Stimulated activated naive CD8-positive, alpha-beta T cell treated with anti-CD3 and anti-CD28 coated beads, Interleukin-15, amount 100 ng/mL, for 72 hours (primary cell): ENCODE results near the gene NR2F2.

ENCODE experiments used
- ATAC-seq: fragments of 150-1000 bp; cut with Tn5 transposase; 2 replicates; pipeline ENCODE4 v1.10.0; 2021; ENCODE audit warnings: mild to moderate bottlenecking, moderate library complexity
- DNase-seq, 2 donors: peaks; one replicate each; pipeline ENCODE4 v3.0.0; 2021 to 2022
- H3K27ac Mint-ChIP-seq, 2 donors: one replicate each; pipeline ENCODE4 v1.8.0; 2022; ENCODE audit warnings: mild to moderate bottlenecking in 2 of 2, mixed read lengths in 2 of 2, moderate library complexity in 2 of 2
- H3K27me3 Mint-ChIP-seq: one replicate; pipeline ENCODE4 v1.8.0; 2022; ENCODE audit warnings: mixed read lengths
- H3K4me1 Mint-ChIP-seq: one replicate; pipeline ENCODE4 v1.8.0; 2022; ENCODE audit warnings: mild to moderate bottlenecking, mixed read lengths
- H3K4me3 Mint-ChIP-seq, 2 donors: one replicate each; pipeline ENCODE4 v1.8.0; 2022; ENCODE audit warnings: mild to moderate bottlenecking in 2 of 2, mixed read lengths in 2 of 2, moderate library complexity in 1 of 2
- H3K9me3 Mint-ChIP-seq, 2 donors: one replicate each; pipeline ENCODE4 v1.8.0; 2022; ENCODE audit warnings: mixed read lengths in 2 of 2

Gene NR2F2

DNA sequence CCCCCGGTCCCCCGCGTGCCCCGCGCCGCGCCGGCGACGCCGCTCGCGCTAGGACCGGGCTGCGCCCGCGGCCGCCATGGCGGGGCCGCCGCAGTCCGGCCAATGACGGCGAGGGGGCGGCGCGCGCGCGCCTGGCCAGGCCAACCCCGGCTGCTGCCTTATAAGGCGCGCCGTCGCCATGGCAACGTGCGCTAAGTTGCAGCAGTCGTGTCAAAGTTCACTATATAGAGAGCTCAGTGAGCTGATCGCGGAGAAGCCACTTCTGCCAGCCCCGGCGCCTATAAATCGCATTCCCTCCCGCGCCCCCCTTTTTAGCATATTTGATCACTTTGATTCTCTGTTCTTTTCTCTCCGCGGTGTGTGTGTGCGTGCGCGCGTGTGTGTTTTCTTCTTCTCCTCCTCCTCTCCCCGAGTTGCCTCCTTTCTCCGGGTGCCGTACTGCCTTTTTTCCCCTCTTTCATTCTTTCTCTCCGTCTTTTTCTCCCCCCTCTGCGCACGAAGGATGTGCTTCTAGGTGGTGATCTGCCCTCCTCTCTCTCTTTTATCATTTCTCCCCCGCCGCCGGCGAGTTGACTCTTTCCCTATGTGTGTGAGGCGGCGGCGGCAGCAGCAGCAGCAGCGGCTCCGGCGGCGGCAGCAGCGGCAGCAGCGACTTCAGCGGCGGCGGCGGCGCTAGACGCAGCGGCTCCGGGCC, at the start of gene NR2F2:
TSS of gene NR2F2 (plus strand) at position 251 of the 694 bp plus-strand sequence. CDS start 1,406 bp downstream, outside the sequence.
- ATAC-seq = peak; percentile 91
- H3K4me3 Mint-ChIP-seq = peak within 1 kb of the TSS; percentile 90 to 92
- H3K4me1 Mint-ChIP-seq = peaks cover 46% of the 10 kb centered on the region
- DNase-seq = peak; percentile 48 to 60
- H3K9me3 Mint-ChIP-seq = no peaks in the 10 kb centered on the region
- peaks cover 99% of the 10 kb centered on the region for H3K27me3 Mint-ChIP-seq
- peak within 1 kb of the TSS in 1 of 2 donors; percentile 64 for H3K27ac Mint-ChIP-seq

DNA sequence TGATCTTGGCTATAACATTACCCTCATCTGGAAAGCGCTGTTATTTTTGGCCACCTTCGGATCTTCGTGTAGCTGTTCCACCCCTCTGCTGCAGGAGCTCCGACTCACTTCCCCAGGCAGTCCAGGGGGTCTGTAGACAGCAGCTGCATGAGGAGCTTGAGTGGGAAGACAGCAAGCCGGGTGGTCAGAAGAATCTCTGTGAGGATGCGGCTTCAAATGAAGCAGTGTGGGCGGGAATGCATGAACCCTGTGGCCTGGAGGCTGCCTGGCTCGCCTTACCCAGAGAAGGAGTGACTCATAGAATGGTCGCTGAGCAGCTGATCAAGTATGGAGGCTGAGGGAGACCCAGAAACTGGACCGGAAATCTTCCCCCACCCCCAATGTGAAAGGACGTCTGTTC, 45.2 kb upstream of the NR2F2 start:
- no peak for DNase-seq
- Mint-ChIP-seq H3K4me1 (no peaks in the 10 kb centered on the region), H3K4me3 (no peak overlapping the region), H3K9me3 (peaks cover 5 to 19% of the 10 kb centered on the region in 2 donors), H3K27me3 (peaks cover 14% of the 10 kb centered on the region), H3K27ac (no peak overlapping the region)
- no peak for ATAC-seq

DNA sequence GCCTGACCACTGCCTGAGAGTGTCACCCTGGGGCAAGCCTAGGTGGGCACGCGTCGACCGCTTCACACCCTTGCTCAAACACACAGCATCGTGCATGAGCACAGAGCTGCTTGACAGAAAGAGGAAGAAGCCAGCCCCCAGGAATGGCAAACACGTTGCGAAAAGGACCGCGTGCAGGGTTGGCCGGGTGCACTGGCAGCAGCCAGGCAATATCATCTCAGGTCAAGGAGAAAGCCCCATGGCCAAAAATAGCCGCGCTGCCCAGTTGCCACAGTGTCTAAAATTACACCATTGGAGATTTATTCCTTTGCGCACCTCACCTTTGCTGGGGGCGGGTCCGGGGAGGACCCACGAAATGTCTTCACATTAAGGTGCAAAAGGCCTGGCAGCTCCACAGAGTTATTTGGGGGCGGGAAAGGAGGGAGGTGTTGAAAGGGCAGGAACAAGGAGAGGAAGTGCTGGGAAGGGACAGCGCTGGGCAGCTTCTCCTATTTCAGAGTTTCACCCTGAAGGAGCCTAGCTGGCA, 44.7 kb upstream of the NR2F2 start:
- Mint-ChIP-seq H3K27ac (no peak overlapping the region), H3K4me3 (no peak overlapping the region), H3K4me1 (no peaks in the 10 kb centered on the region), H3K9me3 (peaks cover 5 to 19% of the 10 kb centered on the region in 2 donors), H3K27me3 (peaks cover 19% of the 10 kb centered on the region)
- ATAC-seq = no peak
- no peak for DNase-seq

DNA sequence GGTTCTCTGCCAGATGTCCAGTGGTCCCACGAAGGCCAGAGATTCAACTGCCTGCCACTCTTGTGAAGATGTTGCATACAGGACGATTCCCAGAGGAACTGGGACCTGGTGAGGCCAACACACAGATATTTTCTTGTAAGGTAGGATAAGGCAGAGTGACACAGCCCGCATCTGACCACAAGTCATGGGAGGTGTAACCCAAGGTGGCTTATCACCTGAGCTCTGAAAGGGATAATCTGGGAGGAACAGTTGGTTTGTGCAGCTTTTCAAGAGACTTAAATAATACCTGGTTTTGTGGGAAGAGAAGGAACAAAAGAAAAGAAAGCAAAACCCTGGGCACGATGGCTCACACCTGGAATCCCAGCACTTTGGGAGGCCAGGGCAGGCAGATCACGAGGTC, 39.8 kb upstream of the NR2F2 start:
- H3K9me3 Mint-ChIP-seq = no peaks in the 10 kb centered on the region
- peaks cover 16% of the 10 kb centered on the region for H3K27me3 Mint-ChIP-seq
- no peak overlapping the region for H3K4me3 Mint-ChIP-seq
- ATAC-seq (no peak), DNase-seq (no peak)
- no peak overlapping the region for H3K27ac Mint-ChIP-seq
- no peaks in the 10 kb centered on the region for H3K4me1 Mint-ChIP-seq

DNA sequence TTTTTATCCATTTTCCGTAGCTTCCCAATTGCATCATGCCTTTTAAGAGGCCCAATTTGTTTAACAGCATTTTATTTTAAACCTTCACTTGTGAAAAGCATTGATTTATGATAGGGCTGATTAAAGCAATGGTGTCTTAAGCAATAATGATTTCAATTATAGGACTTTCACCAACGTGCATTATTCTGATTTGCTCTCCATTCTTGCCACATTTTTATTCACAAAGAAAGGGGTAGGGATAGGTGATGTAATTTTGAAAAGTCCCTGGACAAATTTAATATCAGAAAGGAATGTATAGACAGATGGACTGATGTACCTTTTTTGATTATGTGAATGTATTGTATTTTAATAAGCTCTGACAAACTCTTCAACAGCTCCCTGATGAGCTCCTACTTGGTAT, 37.9 kb upstream of the NR2F2 start:
- DNase-seq (no peak), ATAC-seq (no peak)
- Mint-ChIP-seq H3K4me3 (no peak overlapping the region), H3K9me3 (peaks cover 0 to under 1% of the 10 kb centered on the region in 2 donors), H3K27me3 (peaks cover 12% of the 10 kb centered on the region), H3K4me1 (no peaks in the 10 kb centered on the region), H3K27ac (no peak overlapping the region)

DNA sequence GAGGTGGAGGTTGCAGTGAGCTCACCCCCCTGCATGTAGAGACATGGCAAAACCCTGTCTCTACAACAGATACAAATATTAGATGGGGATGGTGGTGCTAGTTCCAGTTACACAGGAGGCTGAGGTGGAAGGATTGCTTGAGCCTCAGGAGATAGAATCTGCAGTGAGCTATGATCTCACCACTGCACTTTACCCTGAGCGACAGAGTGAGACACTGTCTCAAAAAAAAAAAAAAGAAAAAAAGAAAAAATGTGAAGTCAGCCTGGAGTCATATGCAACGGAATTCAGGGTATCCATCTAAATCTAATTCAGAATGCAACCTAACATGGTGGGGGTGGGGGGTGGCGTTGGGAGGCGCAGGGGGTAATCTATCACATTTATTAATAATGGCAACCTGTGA, 37.1 kb upstream of the NR2F2 start:
- ATAC-seq (no peak), DNase-seq (no peak)
- Mint-ChIP-seq H3K27me3 (peaks cover 12% of the 10 kb centered on the region), H3K27ac (no peak overlapping the region), H3K9me3 (peaks cover 0 to 8% of the 10 kb centered on the region in 2 donors), H3K4me3 (no peak overlapping the region), H3K4me1 (no peaks in the 10 kb centered on the region)

DNA sequence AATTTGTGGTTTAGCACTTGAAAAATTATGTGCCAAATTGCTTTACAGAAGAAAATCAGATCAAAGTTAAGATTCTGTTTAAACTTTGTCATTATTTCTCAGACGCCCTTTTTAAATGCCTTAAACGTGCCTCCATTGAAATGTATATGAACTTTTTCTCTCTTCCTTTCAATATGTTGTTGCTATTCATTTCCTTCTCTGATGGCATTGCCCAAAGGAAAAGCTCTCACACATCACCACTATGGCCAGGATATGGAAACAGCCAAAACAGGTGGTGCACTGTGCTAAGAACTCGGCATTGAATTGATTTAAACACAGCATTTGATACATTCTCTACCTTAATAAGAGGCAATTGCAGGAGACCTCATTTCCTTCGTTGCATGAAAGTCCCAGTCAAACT, 35.7 kb upstream of the NR2F2 start:
- H3K9me3 Mint-ChIP-seq = peaks cover 0 to 8% of the 10 kb centered on the region in 2 donors
- H3K27ac Mint-ChIP-seq = no peak overlapping the region
- H3K27me3 Mint-ChIP-seq = peaks cover 12% of the 10 kb centered on the region
- ATAC-seq (no peak), DNase-seq (no peak)
- no peaks in the 10 kb centered on the region for H3K4me1 Mint-ChIP-seq
- H3K4me3 Mint-ChIP-seq = no peak overlapping the region

DNA sequence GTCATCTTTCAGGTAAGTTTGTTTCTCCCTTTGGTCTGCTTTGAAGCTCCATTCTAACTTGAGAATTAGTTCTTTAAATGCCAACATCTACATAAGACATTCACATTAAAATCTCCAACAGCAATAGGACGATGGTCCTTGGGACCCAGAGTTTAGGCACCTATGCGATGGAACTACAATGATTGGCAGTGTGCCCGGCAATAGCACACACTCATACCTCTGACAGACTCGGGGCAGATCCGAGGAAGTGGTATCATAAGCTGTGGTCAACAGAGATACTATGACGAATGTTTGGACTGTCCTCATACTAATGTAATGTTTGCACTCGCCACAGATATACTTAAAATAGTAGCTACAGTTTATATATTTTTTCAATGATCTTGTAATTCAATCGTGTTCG, 34.2 kb upstream of the NR2F2 start:
- Mint-ChIP-seq H3K9me3 (peaks cover 0 to 8% of the 10 kb centered on the region in 2 donors), H3K4me3 (no peak overlapping the region), H3K4me1 (no peaks in the 10 kb centered on the region), H3K27ac (no peak overlapping the region), H3K27me3 (peaks cover 10% of the 10 kb centered on the region)
- DNase-seq = no peak
- no peak for ATAC-seq

DNA sequence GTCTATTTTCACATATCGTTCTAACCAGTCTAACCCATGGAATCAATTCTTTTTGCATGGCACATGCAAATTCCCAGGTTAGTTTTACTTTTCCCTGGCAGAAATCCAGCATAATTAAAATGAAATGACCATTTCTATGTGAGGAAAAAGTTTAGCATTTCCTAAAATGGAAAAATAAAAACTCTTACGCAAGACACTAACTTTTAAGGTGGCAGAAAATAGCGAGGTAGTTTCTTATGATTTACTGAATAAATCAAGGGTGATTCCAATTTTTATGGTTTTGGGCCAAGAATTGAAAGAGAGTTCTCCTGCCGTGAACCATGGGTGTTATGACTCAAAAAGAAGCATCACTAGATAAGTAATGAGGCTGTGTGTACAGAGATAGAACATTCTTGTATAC, 32.7 kb upstream of the NR2F2 start:
- ATAC-seq = no peak
- Mint-ChIP-seq H3K27me3 (peaks cover 15% of the 10 kb centered on the region), H3K9me3 (peaks cover 0 to 8% of the 10 kb centered on the region in 2 donors)

DNA sequence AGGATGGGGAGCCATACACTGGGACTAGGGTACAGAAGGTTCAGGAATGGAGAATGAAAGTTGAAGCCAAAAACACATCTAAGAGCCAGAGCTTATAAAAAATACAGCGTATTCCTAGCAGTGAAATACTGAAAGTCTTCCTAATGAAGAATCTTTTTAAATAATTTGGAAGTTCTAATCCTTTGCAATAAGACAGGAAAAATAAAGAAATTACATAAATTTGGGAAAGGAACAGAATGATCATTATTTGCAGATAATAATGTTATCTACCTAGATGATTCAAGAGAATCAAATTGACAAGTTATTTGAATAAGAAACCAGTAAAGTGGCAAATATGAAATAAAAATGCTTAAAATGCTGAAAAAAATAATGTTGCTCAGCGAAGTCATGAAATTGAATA, 32.3 kb upstream of the NR2F2 start:
- H3K9me3 Mint-ChIP-seq = peaks cover 0 to 8% of the 10 kb centered on the region in 2 donors
- ATAC-seq (no peak), DNase-seq (no peak)
- H3K4me3 Mint-ChIP-seq = no peak overlapping the region
- H3K27ac Mint-ChIP-seq = no peak overlapping the region
- H3K27me3 Mint-ChIP-seq = peaks cover 15% of the 10 kb centered on the region
- no peaks in the 10 kb centered on the region for H3K4me1 Mint-ChIP-seq

More for the DNA sequence above, 32.7 kb upstream of the NR2F2 start:
- H3K4me1 Mint-ChIP-seq = no peaks in the 10 kb centered on the region
- no peak overlapping the region for H3K4me3 Mint-ChIP-seq
- no peak for DNase-seq
- H3K27ac Mint-ChIP-seq = no peak overlapping the region

DNA sequence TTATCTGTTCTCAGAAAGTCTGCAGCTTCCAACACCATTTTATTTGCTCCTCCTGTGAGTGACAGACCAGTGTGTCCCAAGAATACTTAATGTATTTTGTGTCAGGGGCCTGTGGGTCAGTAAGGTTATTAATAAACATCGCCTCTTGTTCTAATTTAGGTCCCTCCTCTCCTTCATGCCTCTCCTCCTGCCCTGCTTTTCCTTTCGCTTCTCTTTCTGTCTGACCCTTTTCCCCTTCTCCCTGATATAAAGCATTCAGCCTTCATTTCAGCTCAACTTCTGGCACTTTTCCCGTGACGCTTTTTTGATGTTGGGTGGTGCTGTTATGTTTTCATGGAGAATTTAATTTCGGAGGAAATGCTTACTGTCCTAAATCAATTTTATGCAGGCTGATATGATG, 29.7 kb upstream of the NR2F2 start:
- ATAC-seq (no peak), DNase-seq (no peak)
- Mint-ChIP-seq H3K27me3 (peaks cover 15% of the 10 kb centered on the region), H3K4me3 (no peak overlapping the region), H3K4me1 (no peaks in the 10 kb centered on the region), H3K27ac (no peak overlapping the region), H3K9me3 (peaks cover 0 to 14% of the 10 kb centered on the region in 2 donors)

DNA sequence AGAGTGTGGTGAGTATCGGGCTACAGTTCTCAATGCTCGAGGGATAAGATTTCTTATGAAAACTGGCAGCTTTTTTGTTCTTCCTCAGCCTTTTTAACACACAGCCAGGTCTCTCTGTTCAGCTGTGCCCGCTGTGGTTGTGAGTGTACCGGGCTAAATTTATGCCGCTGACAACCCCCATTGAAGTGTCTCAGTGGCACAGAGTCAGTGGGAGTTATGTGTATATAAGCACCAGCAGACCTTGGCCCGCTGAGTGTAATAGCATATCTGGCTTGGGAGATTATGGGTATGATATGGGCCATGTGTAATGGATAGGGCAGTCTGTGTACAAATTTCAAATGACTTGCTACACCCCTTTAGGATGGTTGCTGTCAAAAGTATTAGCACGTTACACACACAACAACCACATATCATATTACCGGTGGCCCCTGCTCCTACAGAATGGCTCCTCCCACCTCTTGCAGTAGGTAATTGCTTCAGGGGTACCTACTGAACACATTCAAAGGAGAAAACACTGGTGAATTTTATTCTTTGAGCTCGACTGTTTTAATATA, 26.9 kb upstream of the NR2F2 start:
- no peak for ATAC-seq
- H3K4me3 Mint-ChIP-seq = no peak overlapping the region
- H3K27ac Mint-ChIP-seq = no peak overlapping the region
- H3K9me3 Mint-ChIP-seq = peaks cover 0 to 6% of the 10 kb centered on the region in 2 donors
- peaks cover 15% of the 10 kb centered on the region for H3K27me3 Mint-ChIP-seq
- H3K4me1 Mint-ChIP-seq = no peaks in the 10 kb centered on the region
- no peak for DNase-seq

DNA sequence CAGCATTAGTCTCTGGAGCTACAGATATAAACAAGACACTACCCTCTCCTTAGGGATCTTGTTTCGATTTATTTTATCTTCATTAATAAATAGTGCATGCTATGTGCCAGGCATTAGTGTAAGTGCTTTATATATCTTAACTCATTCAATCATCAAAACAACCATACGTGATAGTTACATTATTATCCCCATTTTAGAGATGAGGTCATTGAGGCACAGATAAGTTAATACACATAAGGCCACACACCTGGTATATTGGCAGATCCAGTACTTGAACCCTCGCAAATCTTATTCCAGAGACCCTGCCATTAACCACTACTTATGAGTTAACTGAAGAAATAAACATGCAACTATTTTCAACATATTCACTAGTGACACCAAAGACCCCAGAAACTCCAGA, 25.7 kb upstream of the NR2F2 start:
- Mint-ChIP-seq H3K27ac (no peak overlapping the region), H3K4me3 (no peak overlapping the region), H3K9me3 (peaks cover 0 to 6% of the 10 kb centered on the region in 2 donors), H3K4me1 (no peaks in the 10 kb centered on the region), H3K27me3 (peaks cover 15% of the 10 kb centered on the region)
- ATAC-seq (no peak), DNase-seq (no peak)

DNA sequence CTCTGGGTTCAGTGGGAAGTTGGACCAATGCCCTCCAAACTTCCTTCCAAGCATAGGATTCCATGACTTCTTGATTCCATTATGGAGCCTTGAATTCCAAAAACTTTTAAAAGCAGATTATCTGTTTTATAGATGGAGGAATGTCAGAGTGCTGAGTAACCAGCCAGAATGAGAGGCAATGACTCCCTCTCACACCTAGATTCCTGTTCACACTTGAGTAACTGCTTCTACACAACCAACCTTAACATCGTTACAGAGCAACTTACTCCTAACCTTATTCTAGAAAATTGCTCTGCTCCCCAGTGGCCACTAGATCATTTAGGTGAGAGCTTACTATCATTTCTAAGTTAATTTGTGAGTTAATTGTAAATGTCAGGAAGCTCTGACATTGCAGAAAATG, 24.2 kb upstream of the NR2F2 start:
- H3K27me3 Mint-ChIP-seq = peaks cover 4% of the 10 kb centered on the region
- H3K27ac Mint-ChIP-seq = no peak overlapping the region
- no peak for DNase-seq
- H3K9me3 Mint-ChIP-seq = peaks cover 0 to 6% of the 10 kb centered on the region in 2 donors
- H3K4me1 Mint-ChIP-seq = no peaks in the 10 kb centered on the region
- ATAC-seq = no peak
- no peak overlapping the region for H3K4me3 Mint-ChIP-seq

DNA sequence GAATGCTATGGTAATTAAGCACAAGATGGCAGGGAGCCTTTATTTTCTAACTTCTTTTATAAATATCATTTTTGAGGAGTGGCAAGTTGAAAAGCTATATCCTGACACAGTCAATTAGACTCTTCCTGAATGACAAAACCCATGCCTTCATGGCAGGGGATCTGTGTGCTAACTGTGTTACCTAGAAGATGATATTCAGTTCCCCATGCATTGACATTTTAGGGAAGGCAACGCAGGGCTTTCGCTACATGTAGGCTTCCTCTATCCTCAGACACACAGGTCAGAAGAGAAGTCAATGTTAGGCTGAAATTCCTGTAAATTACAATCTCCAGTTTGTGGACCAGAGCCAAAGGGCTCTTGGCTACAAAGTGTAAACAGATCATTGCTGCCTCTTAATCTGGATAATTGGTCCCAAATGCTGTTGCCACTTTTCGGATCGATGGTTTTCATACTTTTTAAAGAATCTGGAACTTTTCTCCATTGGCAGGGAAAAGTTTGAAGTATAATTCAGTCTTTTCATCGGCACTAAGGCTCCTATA, 22.6 kb upstream of the NR2F2 start:
- no peaks in the 10 kb centered on the region for H3K4me1 Mint-ChIP-seq
- no peak overlapping the region for H3K27ac Mint-ChIP-seq
- ATAC-seq (no peak), DNase-seq (no peak)
- peaks cover 0 to 6% of the 10 kb centered on the region in 2 donors for H3K9me3 Mint-ChIP-seq
- H3K27me3 Mint-ChIP-seq = peaks cover 3% of the 10 kb centered on the region
- no peak overlapping the region for H3K4me3 Mint-ChIP-seq

DNA sequence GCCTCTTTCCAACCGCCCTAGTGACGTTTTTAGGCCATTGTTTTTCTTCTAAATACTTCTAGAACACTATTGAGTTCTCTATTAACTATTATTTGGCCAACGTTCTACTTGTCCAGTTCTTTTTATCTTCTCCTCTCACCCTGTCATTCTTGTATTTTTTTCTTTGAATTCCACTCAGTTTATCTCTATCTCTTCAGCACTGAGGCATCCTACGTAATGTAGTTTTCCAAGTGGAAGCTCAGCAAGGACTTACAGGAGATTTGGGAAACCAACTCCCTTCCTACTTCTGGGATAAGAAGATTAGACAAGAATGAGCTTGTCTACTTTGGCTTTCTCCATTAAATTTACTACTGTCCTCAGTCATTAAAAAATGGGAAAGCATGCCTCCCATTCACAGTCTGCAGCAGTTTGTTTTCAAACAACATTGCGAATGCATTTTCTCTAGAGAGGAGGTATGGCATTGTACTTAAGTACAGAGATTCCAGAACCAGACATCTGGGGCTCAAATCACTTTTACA, 21.3 kb upstream of the NR2F2 start:
- ATAC-seq (no peak), DNase-seq (no peak)
- Mint-ChIP-seq H3K27me3 (peaks cover 10% of the 10 kb centered on the region), H3K27ac (no peak overlapping the region), H3K4me1 (no peaks in the 10 kb centered on the region), H3K4me3 (no peak overlapping the region), H3K9me3 (peaks cover 0 to 6% of the 10 kb centered on the region in 2 donors)
